GM18868 (cell line): ENCODE measurements around the gene VEGFA.

ENCODE experiments used
- ATAC-seq: cut with Tn5 transposase; IDR thresholded peaks from one replicate; pipeline ENCODE4 v1.9.1; 2021; ENCODE audit warnings: mild to moderate bottlenecking, moderate library complexity; ENCODE audit not compliant: unreplicated experiment

VEGFA gene

GRCh38 chr6:43738877-43739641, 31.0 kb upstream of the VEGFA start:
- ATAC-seq, result no peak

- ATAC-seq, result no peak
Observed at GRCh38 chr6:43739642-43740091, 30.3 kb upstream of the VEGFA start.

- no peak for ATAC-seq
Observed at GRCh38 chr6:43740321-43740960, 29.6 kb upstream of the VEGFA start.

GRCh38 chr6:43740961-43741764, 28.8 kb upstream of the VEGFA start:
- no peak for ATAC-seq

- ATAC-seq, result no peak
Observed at GRCh38 chr6:43741829-43742228, 28.2 kb upstream of the VEGFA start.

- ATAC-seq, result no peak
Observed at GRCh38 chr6:43742285-43742684, 27.7 kb upstream of the VEGFA start.

GRCh38 chr6:43742931-43743632, 26.9 kb upstream of the VEGFA start:
- ATAC-seq, result no peak

GRCh38 chr6:43743682-43744381, 26.2 kb upstream of the VEGFA start:
- ATAC-seq, result no peak

- ATAC-seq, result no peak
Observed at GRCh38 chr6:43744491-43744890, 25.5 kb upstream of the VEGFA start.

- ATAC-seq, result no peak
Observed at GRCh38 chr6:43744931-43745727, 24.9 kb upstream of the VEGFA start.

GRCh38 chr6:43746071-43746470, 23.9 kb upstream of the VEGFA start:
- ATAC-seq, result no peak

GRCh38 chr6:43746613-43747102, 23.4 kb upstream of the VEGFA start:
- no peak for ATAC-seq

- ATAC-seq, result no peak
Observed at GRCh38 chr6:43747784-43748183, 22.2 kb upstream of the VEGFA start.

- ATAC-seq, result no peak
Observed at GRCh38 chr6:43748765-43749164, 21.2 kb upstream of the VEGFA start.

GRCh38 chr6:43749461-43749860, 20.6 kb upstream of the VEGFA start:
- no peak for ATAC-seq

GRCh38 chr6:43750622-43751021, 19.4 kb upstream of the VEGFA start:
- ATAC-seq, result no peak

GRCh38 chr6:43753570-43754183, 16.3 kb upstream of the VEGFA start:
- ATAC-seq, result no peak

- no peak for ATAC-seq
Observed at GRCh38 chr6:43757966-43758616, 11.9 kb upstream of the VEGFA start.
